GM21390 (cell line): ENCODE results near the gene PRPF40A.

Experiments
- ATAC-seq: cut with Tn5 transposase; IDR thresholded peaks from one replicate; pipeline ENCODE4 v1.9.1; 2021; ENCODE audit not compliant: unreplicated experiment

PRPF40A gene

DNA sequence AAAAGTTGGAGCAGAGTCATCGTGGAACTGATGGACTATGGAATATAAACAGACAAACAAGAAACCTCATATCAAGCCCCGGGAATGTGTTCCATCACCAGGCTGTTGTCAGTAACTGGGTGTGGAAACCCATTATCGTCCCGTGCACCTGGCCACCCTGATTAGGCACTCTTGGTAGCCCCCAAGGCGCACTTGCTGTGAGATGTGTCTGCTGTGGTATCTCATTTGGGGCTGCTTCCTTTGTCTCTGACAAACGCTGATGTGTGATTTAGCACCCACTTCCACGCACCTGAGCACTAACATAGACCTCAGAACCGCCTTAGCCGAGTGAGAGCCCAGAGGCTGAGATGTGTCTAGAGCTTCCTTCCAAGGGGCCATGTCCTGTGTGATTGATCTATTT lies 96.3 kb downstream of the PRPF40A start:
- no peak for ATAC-seq

- ATAC-seq: no peak
These were observed 97.1 kb downstream of the PRPF40A start for GRCh38 chr2:152620208-152620607.

DNA sequence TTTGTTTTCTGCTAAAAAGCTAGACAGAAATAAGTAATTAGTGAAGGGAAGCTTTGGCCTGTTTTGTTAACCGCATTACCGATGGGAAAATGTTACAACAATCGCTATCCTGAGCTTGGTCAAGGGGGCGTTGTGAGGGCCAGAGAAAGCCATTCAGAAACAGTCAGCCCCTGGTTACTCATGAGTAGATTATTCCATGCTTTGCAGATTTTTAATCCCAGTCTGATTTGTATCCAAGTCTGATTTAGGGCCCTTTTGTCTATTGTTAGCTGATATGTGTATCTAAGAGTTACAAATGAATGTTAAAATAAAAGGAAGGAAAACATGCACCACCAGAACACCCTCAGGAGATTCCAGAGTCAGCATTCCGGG lies 99.1 kb downstream of the PRPF40A start:
- no peak for ATAC-seq

GRCh38 chr2:152617456-152618192 lies 99.6 kb downstream of the PRPF40A start:
- ATAC-seq: no peak

DNA sequence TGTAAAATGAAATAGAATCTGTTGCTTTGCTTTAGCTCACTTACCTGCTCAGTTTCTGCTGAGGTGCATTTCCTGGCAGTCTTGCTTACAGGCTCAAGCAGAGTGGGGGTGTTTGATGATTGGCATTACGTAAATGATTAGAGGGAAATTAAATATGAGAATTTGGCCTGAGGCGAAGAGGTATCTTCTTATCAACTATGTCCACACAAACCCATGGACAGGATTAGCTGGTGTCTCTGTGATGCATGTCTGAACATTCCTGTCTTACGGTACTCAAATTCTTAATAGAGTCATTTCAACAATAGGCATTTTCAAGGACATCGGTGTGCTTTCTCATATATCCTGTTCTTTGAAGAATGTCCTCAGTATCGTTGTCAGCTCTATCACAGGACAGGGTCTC lies 102.1 kb downstream of the PRPF40A start:
- no peak for ATAC-seq

GRCh38 chr2:152613235-152613634 lies 104.0 kb downstream of the PRPF40A start:
- peak; percentile 32 for ATAC-seq

DNA sequence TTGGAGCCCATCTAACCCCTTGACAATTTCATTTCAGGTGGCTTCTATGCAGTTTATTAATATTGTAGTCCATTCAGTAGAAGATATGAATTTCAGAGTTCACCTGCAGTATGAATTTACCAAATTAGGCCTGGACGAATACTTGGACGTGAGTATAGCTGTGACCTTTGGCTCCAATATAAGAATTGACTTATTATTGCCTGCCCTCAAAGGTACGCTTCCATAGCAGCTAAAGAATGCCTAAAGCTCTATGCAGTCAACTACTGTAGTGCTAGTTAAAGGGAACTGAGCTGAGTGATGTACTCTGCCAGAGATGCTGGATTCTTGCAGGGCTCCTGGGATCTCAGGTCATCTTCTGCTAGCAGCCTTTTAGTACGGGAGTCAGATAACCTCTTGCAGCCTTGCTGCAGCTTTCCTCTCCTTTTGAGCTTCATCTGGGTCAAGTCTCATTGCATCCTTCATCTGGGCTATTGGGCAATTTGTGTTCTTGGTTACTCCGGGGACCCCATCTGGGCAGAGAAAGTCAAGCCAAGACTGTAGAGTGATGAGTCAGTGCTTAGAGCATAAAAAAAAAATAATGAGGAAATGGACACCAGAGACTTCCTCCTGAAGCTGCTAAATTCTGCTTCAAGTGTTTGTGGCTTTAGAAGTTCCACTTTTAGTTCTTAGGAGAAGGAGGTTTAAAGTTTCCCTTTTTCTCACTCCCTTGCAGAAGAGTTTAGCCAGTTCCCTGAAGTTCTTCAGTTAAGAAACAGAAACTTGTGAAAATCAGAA lies 105.6 kb downstream of the PRPF40A start:
- peak; percentile 85 for ATAC-seq

- no peak for ATAC-seq
These were observed 107.6 kb downstream of the PRPF40A start for GRCh38 chr2:152609699-152610098.

GRCh38 chr2:152609154-152609553 lies 108.1 kb downstream of the PRPF40A start:
- ATAC-seq: no peak

DNA sequence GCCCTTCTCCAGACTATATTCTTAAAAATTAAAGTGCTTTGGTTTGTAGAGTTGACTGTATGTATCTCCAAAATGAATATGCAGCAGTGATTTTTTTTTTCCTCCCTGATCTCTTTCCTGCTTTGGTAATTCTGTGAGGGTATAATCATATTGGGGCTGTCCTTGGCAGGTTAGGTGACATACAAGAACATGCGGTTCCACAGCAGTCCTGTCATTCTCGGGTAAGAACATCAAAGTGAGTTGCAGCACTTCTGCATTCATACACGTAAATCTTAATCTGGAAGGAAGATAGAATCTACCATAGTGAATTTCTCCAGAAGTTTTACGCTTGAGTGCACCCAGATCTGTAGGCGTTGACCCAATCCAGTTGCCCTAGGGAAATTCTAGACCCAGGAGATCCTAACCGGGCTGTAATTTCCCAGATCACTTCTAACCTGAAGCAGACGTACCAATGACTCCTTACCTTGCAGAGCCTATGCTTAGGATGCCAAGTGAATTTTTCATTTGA lies 109.4 kb downstream of the PRPF40A start:
- ATAC-seq: no peak

DNA sequence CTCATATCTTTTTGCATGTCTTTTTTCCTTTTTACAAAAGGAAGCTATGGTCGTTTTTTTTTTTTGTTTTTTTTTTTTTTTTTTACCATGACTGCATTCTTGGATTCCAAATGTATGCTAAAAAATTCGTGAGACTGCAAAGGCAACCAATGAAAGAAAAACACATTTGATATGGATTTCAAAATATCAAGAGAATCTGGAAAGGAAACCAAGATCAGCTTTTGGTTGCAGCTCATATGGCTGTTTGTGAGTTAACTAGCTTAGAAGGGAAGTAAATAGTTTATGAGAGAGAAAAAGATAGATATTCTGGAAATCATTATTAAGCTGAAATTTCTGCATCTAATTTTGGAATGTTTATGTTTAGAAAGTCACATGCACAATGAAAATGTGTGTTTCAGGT lies 110.3 kb downstream of the PRPF40A start:
- ATAC-seq: no peak

DNA sequence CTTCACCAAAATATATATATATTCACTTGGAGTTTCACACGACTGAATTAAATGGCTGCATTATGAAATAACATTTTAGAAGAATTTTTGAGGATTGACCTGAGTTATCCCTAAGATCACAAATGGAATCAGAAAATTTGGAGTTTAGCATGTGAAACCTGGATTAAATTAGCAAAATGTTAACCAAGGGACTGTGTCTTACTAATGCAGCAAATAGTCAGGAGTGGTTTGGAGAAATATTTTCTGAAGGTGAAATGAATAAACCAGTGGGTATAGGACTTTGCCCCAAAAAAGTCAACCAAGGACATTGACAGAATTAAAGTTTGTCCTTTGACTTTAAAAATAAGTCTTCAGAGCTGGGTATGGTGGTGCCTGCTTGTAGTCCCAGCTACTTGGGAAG lies 111.2 kb downstream of the PRPF40A start:
- ATAC-seq: no peak

DNA sequence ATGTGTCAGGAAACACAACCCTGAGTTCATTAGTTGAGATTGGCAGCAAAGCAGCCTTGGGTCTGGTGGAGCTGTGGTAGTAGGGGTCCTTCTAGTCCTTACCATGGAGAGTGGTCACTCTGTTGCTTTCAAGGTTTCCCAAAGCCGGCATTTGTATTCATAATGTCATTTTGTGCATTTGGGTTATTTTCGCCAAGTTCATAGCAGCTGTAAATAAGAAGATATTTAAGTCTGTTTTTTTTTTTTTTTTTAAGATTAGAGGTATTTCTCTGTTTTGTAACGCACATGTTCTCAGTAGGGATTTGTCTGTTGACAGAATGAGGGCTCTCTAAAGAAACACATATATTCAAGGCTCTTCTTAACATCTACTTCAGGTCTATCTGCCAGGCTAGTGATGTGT lies 114.1 kb downstream of the PRPF40A start:
- ATAC-seq: no peak

DNA sequence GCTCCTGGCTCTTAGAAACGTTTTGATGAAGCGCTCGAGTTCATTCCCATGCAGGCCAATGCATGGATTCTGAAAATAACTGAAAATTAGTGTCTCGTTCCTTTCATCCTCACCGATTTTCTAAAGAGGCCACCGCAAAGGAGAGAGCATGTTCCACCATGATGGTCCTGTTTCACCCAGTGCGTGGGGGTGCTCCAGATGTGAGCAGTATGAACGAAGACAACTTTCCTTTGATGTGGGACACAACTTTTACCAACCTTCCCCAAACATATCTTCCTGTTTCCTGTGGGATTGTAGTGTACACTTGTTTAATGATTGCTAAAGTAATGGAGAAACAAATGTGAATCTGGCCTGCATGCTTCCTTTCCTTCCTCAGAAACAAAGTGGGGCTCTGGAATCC lies 114.5 kb downstream of the PRPF40A start:
- ATAC-seq: no peak
